Gastroesophageal sphincter (tissue), 4 donors: Measurements from ENCODE around the gene XRCC4. TPM values are rescaled to one million over a fixed set of nuclear protein-coding genes. Genes with fewer than 3 reads are reported as not detected.

ENCODE experiments used
- ATAC-seq: fragments of 150-250 bp; one replicate; pipeline ENCODE4 v1.9.1; 2016; ENCODE audit warnings: mild to moderate bottlenecking, moderate library complexity
- H3K27ac ChIP-seq, 4 donors: fragments of 200-600 bp; sonication (generic) in 3 of 4; 1 replicate in 3 of 4; 2 replicates in 1 of 4; pipeline ENCODE4 v1.5.1; 2016 to 2019
- H3K27me3 ChIP-seq: fragments of 200-600 bp; sonication (generic); one replicate; pipeline ENCODE4 v1.5.1; 2019
- H3K36me3 ChIP-seq, 2 donors: fragments of 200-600 bp; sonication (generic); one replicate each; pipeline ENCODE4 v1.5.1; 2019; ENCODE audit warnings: control low read depth in 1 of 2
- H3K4me1 ChIP-seq, 3 donors: fragments of 200-600 bp; sonication (generic); 1 replicate in 2 of 3; 2 replicates in 1 of 3; pipeline ENCODE4 v1.5.1; 2016 to 2019; ENCODE audit warnings: control low read depth in 2 of 3
- H3K4me3 ChIP-seq, 2 donors: fragments of 200-600 bp; sonication (generic); one replicate each; pipeline ENCODE4 v1.5.1; 2019; ENCODE audit warnings: mild to moderate bottlenecking in 1 of 2, moderate library complexity in 1 of 2
- H3K9me3 ChIP-seq, 3 donors: fragments of 200-600 bp; sonication (generic); one replicate each; pipeline ENCODE4 v1.5.1; 2017 to 2019; ENCODE audit warnings: control low read depth in 2 of 3
- CTCF ChIP-seq, 4 experiments: fragments of 200-600 bp in 2 of 4; fragments of 450-650 bp in 2 of 4; sonication (generic) in 1 of 4; IDR thresholded peaks; one replicate each; pipeline ENCODE4 v1.5.1; 2017 to 2019; ENCODE audit warnings: antibody characterized with exemption in 4 of 4, mild to moderate bottlenecking in 2 of 4, moderate library complexity in 2 of 4
- EP300 ChIP-seq: sonication (generic); formaldehyde crosslinking; IDR thresholded peaks from one replicate; pipeline ENCODE4 v1.6.1; 2017; ENCODE audit warnings: antibody characterized with exemption, mild to moderate bottlenecking
- POLR2A ChIP-seq, 2 donors: fragments of 450-650 bp; IDR thresholded peaks; one replicate each; pipeline ENCODE4 v1.6.1; 2017; ENCODE audit warnings: antibody characterized with exemption in 2 of 2, mild to moderate bottlenecking in 2 of 2, moderate library complexity in 1 of 2
- POLR2AphosphoS5 ChIP-seq: sonication (generic); formaldehyde crosslinking; IDR thresholded peaks from one replicate; pipeline ENCODE4 v1.6.1; 2017; ENCODE audit warnings: antibody characterized with exemption
- WGBS, 2 donors: methylation state at CpG; one replicate each; pipeline ENCODE4 v1.1.5; 2018; ENCODE audit warnings: low coverage in 1 of 2; 5-methylcytosine and 5-hydroxymethylcytosine counted together
- total RNA-seq, 4 donors: library from RNA; depleted of rRNA; stranded (reverse); fragments of >200 nt; gene quantifications; one replicate each; pipeline ENCODE4 v1.1.0, GENCODE V29; 2016

Gene XRCC4
- total RNA-seq, 4 donors from 2014 or later, result 3.7 to 9.3 (median 5.4) TPM

GRCh38 chr5:83281658-83282057 lies 204.3 kb downstream of the XRCC4 start:
- H3K36me3 ChIP-seq, result no peaks in the 10 kb centered on the region
- no peaks in the 10 kb centered on the region for H3K4me1 ChIP-seq
- H3K27ac ChIP-seq, result no peak overlapping the region
- TF ChIP-seq POLR2AphosphoS5 (no peak), EP300 (no peak), CTCF (IDR thresholded peaks at IDR 0.05) (no peak), POLR2A (IDR thresholded peaks at IDR 0.05) (no peak)
- no peak overlapping the region for H3K4me3 ChIP-seq
- no peaks in the 10 kb centered on the region for H3K9me3 ChIP-seq
- no peak for ATAC-seq
- H3K27me3 ChIP-seq, result no peaks in the 10 kb centered on the region

- H3K36me3 ChIP-seq, result no peaks in the 10 kb centered on the region
- H3K4me3 ChIP-seq, result no peak overlapping the region
- no peak for ATAC-seq
- H3K4me1 ChIP-seq, result no peaks in the 10 kb centered on the region
- no peaks in the 10 kb centered on the region for H3K27me3 ChIP-seq
- WGBS, 2 donors, result 90% methylated on average over 3 of the region's 3 CpGs
- H3K27ac ChIP-seq, result no peak overlapping the region
- no peaks in the 10 kb centered on the region for H3K9me3 ChIP-seq
- TF ChIP-seq CTCF (IDR thresholded peaks at IDR 0.05) (no peak), EP300 (no peak), POLR2A (IDR thresholded peaks at IDR 0.05) (no peak), POLR2AphosphoS5 (no peak)
Observed at GRCh38 chr5:83283761-83284160, 206.4 kb downstream of the XRCC4 start.

GRCh38 chr5:83285661-83286398 lies 208.5 kb downstream of the XRCC4 start:
- ATAC-seq, result peak; percentile 19
- H3K27ac ChIP-seq, result no peak overlapping the region
- TF ChIP-seq EP300, result no peak

GRCh38 chr5:83294246-83294645 lies 216.9 kb downstream of the XRCC4 start:
- TF ChIP-seq POLR2AphosphoS5, result no peak
- TF ChIP-seq EP300, result no peak
- TF ChIP-seq CTCF (IDR thresholded peaks at IDR 0.05), result no peak
- TF ChIP-seq POLR2A (IDR thresholded peaks at IDR 0.05), result no peak
- 19 to 26% methylated on average over 2 of the region's 2 CpGs for WGBS, 2 donors
- peaks cover 0 to 5% (median 0%) of the 10 kb centered on the region in 3 donors for H3K9me3 ChIP-seq

More at GRCh38 chr5:83285661-83286398, 208.5 kb downstream of the XRCC4 start:
- H3K4me3 ChIP-seq, result no peak overlapping the region
- H3K36me3 ChIP-seq, result no peaks in the 10 kb centered on the region
- H3K4me1 ChIP-seq, result no peaks in the 10 kb centered on the region
- H3K27me3 ChIP-seq, result no peaks in the 10 kb centered on the region
- no peaks in the 10 kb centered on the region for H3K9me3 ChIP-seq
- whole genome bisulfite sequencing, 2 donors, result 67 to 76% methylated on average over 5 to 7 of the region's 7 CpGs

GRCh38 chr5:83299353-83299752 lies 222.0 kb downstream of the XRCC4 start:
- no peaks in the 10 kb centered on the region for H3K27me3 ChIP-seq
- H3K27ac ChIP-seq, result no peak overlapping the region

More at GRCh38 chr5:83294246-83294645, 216.9 kb downstream of the XRCC4 start:
- H3K27ac ChIP-seq, result no peak overlapping the region
- H3K36me3 ChIP-seq, result no peaks in the 10 kb centered on the region
- peaks cover 0 to 5% (median 3%) of the 10 kb centered on the region in 3 donors for H3K4me1 ChIP-seq
- no peak overlapping the region for H3K4me3 ChIP-seq
- no peak for ATAC-seq
- H3K27me3 ChIP-seq, result no peaks in the 10 kb centered on the region

More at GRCh38 chr5:83299353-83299752, 222.0 kb downstream of the XRCC4 start:
- no peak for ATAC-seq
- Histone ChIP-seq H3K36me3 (no peaks in the 10 kb centered on the region), H3K9me3 (peaks cover 0 to 14% (median 0%) of the 10 kb centered on the region in 3 donors), H3K4me3 (no peak overlapping the region), H3K4me1 (peaks cover 0 to 3% (median 0%) of the 10 kb centered on the region in 3 donors)
- TF ChIP-seq CTCF (IDR thresholded peaks at IDR 0.05) (no peak), EP300 (no peak), POLR2A (IDR thresholded peaks at IDR 0.05) (no peak), POLR2AphosphoS5 (no peak)
- WGBS, 2 donors, result 88 to 100% methylated on average over 2 of the region's 2 CpGs
